Measurements from ENCODE around the gene VWA5B2. TPM values are rescaled to one million over a fixed set of nuclear protein-coding genes. Genes with fewer than 3 reads are reported as not detected.

The VWA5B2 gene
- total RNA-seq, 1 experiment from 2014 or later: 1.4 TPM

DNA sequence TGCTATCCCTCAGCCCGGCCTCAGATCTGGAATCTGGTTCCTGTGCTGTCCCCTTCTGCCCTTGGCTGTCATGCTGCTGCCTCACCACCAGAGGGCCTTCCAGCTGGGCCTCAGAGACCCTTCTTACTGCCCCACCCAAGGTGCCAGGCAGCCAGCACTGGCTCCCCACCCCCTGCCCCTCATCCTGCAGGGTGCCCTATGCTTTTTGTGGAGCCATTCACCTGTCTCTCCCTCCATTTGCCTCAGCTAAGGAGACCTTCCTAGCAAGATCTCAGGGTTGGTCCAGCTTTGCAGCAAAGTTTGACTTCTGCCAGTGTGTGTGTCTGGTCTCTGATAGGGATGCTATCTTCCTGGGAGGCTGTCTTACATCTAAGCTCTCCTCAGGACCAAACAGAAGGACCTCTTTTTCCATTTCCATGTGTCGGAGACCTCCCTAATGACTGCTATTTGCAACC is 1.9 kb upstream of the VWA5B2 start:
- peaks cover 10% of the 10 kb centered on the region for H3K27me3 ChIP-seq (ENCODE audit: low read length)
- H3K4me1 ChIP-seq (ENCODE audit: insufficient read depth, low read length): peaks cover 9% of the 10 kb centered on the region; the same call in 1 of the 2 replicates
- H3K27ac ChIP-seq (ENCODE audit: low read length): no peak overlapping the region
- no peaks in the 10 kb centered on the region for H3K79me2 ChIP-seq (ENCODE audit: low read length)
- no TSS peak for BruUV-seq (replicated peaks)
- POLR2A ChIA-PET (ENCODE audit: unreplicated experiment): no interaction called here
- 0 out of 2 replicates have a peak, but pooled peaks have one; percentile 8 for ATAC-seq
- no peaks in the 10 kb centered on the region for H3K9me2 ChIP-seq (replicated peaks; ENCODE audit: low read length)
- no peaks in the 10 kb centered on the region for H3K36me3 ChIP-seq (ENCODE audit: low read depth, low read length)
- no peak overlapping the region for H3K4me2 ChIP-seq (ENCODE audit: low read length)
- H4K20me1 ChIP-seq (ENCODE audit: low read length): no peaks in the 10 kb centered on the region
- no peaks in the 10 kb centered on the region for H3K9me3 ChIP-seq (ENCODE audit: low read length)
- no peak overlapping the region for H3K9ac ChIP-seq (ENCODE audit: low read length)
- peak; percentile 54 for DNase-seq
- no peaks in the 10 kb centered on the region for H3F3A ChIP-seq (ENCODE audit: low read length, unreplicated experiment)
- H3K4me3 ChIP-seq (ENCODE audit: low read length): no peak overlapping the region
- TF ChIP-seq EZH2phosphoT487 (IDR thresholded peaks at IDR 0.05; ENCODE audit: borderline replicate concordance, low read length) (no peak), EZH2 (IDR thresholded peaks at IDR 0.05; ENCODE audit: low read length, unreplicated experiment) (no peak)
- TF ChIP-seq, protein P1, sequence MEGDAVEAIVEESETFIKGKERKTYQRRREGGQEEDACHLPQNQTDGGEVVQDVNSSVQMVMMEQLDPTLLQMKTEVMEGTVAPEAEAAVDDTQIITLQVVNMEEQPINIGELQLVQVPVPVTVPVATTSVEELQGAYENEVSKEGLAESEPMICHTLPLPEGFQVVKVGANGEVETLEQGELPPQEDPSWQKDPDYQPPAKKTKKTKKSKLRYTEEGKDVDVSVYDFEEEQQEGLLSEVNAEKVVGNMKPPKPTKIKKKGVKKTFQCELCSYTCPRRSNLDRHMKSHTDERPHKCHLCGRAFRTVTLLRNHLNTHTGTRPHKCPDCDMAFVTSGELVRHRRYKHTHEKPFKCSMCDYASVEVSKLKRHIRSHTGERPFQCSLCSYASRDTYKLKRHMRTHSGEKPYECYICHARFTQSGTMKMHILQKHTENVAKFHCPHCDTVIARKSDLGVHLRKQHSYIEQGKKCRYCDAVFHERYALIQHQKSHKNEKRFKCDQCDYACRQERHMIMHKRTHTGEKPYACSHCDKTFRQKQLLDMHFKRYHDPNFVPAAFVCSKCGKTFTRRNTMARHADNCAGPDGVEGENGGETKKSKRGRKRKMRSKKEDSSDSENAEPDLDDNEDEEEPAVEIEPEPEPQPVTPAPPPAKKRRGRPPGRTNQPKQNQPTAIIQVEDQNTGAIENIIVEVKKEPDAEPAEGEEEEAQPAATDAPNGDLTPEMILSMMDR (conservative IDR thresholded peaks at IDR 0.05; ENCODE audit: low read depth, low read length): peak; percentile 84
- CTCF ChIA-PET: interaction anchor here (0.8 to 1.1 kb wide), 3 partner anchors 20 to 51 kb away, joined by 3 to 14 read pairs (median 3); partner anchors contain the start of gene EEF1AKMT4
- intact Hi-C loops (cut with micrococcal nuclease): loop anchor here (1.0 kb wide), 1 partner anchor 57 kb away; no protein-coding TSS in a partner anchor
- no peak overlapping the region for H2AFZ ChIP-seq (ENCODE audit: low read length)

DNA sequence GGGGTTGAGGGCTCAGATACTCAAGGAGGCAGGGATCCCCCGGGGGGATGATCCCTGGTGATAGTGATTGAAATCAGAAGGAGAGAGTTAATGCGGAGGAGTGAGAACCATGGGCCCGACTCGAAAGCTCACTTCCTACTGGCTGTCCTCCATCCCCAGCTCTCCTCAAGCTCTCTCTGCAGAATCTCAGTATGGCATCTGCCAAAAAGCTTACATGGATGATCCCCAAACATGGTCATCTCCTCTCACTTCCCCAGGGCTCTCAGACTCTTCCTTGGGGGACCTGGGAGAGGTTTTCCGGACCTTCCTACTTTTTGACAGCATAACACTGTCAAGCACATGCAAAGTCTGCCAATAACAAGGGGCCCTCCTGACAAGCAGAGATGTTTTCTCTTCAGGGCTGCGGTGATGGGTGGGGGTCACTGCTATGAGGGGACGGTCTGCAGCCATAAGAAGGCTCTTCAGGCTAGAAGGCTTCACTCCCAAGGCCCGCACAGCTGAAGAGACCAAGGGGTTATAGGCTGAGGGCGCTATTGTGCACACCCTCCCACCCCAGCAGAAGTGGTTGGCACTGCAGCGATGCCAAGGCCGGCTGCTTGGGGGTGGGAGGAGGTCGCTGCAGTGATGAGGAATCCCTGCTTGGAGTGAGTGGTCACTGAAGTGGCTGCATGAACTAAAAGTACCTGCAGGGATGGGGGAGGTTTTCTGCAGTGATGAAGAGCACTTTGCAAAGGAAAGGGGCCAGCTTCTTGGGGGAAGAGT is 828 bp upstream of the VWA5B2 start:
- Histone ChIP-seq H2AFZ (ENCODE audit: low read length) (no peak overlapping the region), H3K4me1 (ENCODE audit: insufficient read depth, low read length) (peaks cover 9% of the 10 kb centered on the region; the same call in 1 of the 2 replicates), H3K9ac (ENCODE audit: low read length) (no peak overlapping the region), H3K9me3 (ENCODE audit: low read length) (no peaks in the 10 kb centered on the region), H3K4me3 (ENCODE audit: low read length) (peak overlapping the region; percentile 75; the same call in 1 of the 2 replicates), H3F3A (ENCODE audit: low read length, unreplicated experiment) (no peaks in the 10 kb centered on the region), H4K20me1 (ENCODE audit: low read length) (no peaks in the 10 kb centered on the region), H3K9me2 (replicated peaks; ENCODE audit: low read length) (no peaks in the 10 kb centered on the region), H3K79me2 (ENCODE audit: low read length) (no peaks in the 10 kb centered on the region), H3K4me2 (ENCODE audit: low read length) (peak overlapping the region; percentile 99; the same call in 1 of the 2 replicates), H3K36me3 (ENCODE audit: low read depth, low read length) (no peaks in the 10 kb centered on the region), H3K27ac (ENCODE audit: low read length) (no peak overlapping the region), H3K27me3 (ENCODE audit: low read length) (peaks cover 10% of the 10 kb centered on the region)
- ATAC-seq: 0 out of 2 replicates have a peak, but pooled peaks have one; percentile 4
- ChIA-PET POLR2A (ENCODE audit: unreplicated experiment) (no interaction called here), CTCF (interaction anchor here (0.6 to 1.1 kb wide), 3 partner anchors 21 to 345 kb away, joined by 3 to 14 read pairs (median 4); no protein-coding TSS in a partner anchor)
- TF ChIP-seq EZH2 (IDR thresholded peaks at IDR 0.05; ENCODE audit: low read length, unreplicated experiment): no peak
- no peak for TF ChIP-seq EZH2phosphoT487 (IDR thresholded peaks at IDR 0.05; ENCODE audit: borderline replicate concordance, low read length)
- TF ChIP-seq, protein P1 (conservative IDR thresholded peaks at IDR 0.05; ENCODE audit: low read depth, low read length): no peak
- no TSS peak for BruUV-seq (replicated peaks)
- no peak for DNase-seq
- intact Hi-C loops (cut with micrococcal nuclease): no loop called here

All from PC-3 (cell line).